GM12878 (cell line): Measurements from ENCODE around the gene IVD. TPM values are rescaled to one million over a fixed set of nuclear protein-coding genes. Genes with fewer than 3 reads are reported as not detected.

ENCODE experiments used
- ATAC-seq: fragments of 200-7000 bp; cut with Tn5 transposase; 3 replicates; pipeline ENCODE4 v1.9.1; 2020; ENCODE audit warnings: mild to moderate bottlenecking, moderate library complexity
- BruUV-seq: library from RNA; stranded (reverse); fragments of 400-500 nt; replicated peaks from 2 replicates; lab custom pipeline; 2021; lab: Mats Ljungman, UMichigan
- CTCF ChIA-PET: fragments of 300-600 bp; sonication (Branson Sonifier 250); formaldehyde crosslinking; extraction: SDS; loops from one replicate; lab custom pipeline; 2021; ENCODE audit warnings: inconsistent platforms; lab: Yijun Ruan, JAX
- POLR2A ChIA-PET: fragments of 350-600 bp; formaldehyde crosslinking; extraction: SDS; loops from one replicate; lab custom pipeline; 2021; ENCODE audit warnings: inconsistent platforms; lab: Charles Lee
- RAD21 ChIA-PET: fragments of 300-600 bp; sonication (Branson Sonifier 250); formaldehyde crosslinking; loops from one replicate; lab custom pipeline; 2023; ENCODE audit warnings: antibody characterized with exemption; ENCODE audit not compliant: unreplicated experiment; lab: Charles Lee
- SMC1A ChIA-PET: fragments of 300-600 bp; sonication (Branson Sonifier 250); formaldehyde crosslinking; loops from one replicate; lab custom pipeline; 2023; ENCODE audit not compliant: unreplicated experiment, uncharacterized antibody; lab: Charles Lee
- DNase-seq: peaks from one replicate; pipeline ENCODE4 v3.0.0-alpha.2; 2011; ENCODE audit warnings: low read depth, low spot score
- FAIRE-seq: peaks from 3 replicates; lab custom pipeline; 2011; peaks lifted over from hg19 to GRCh38; lab: Jason Lieb, UNC
- H2AFZ ChIP-seq: 2 replicates; pipeline ENCODE4 v1.6.0; 2011; ENCODE audit warnings: low read depth, low read length, control low read depth; ENCODE audit not compliant: control insufficient read depth
- H3K27ac ChIP-seq: 2 replicates; pipeline ENCODE4 v1.5.1; 2011; ENCODE audit warnings: control low read depth; ENCODE audit not compliant: control insufficient read depth, insufficient read depth
- H3K27me3 ChIP-seq, 2 experiments: replicated peaks in 1 of 2; 2 replicates each; pipeline versions ENCODE4 v1.6.0 to v1.6.1; 2011; ENCODE audit warnings: low read length in 1 of 2; ENCODE audit not compliant: control insufficient read depth in 2 of 2, insufficient read depth in 2 of 2
- H3K36me3 ChIP-seq, 2 experiments: 2 replicates each; pipeline ENCODE4 v1.5.1; 2011; ENCODE audit warnings: low read length in 1 of 2; ENCODE audit not compliant: control insufficient read depth in 2 of 2, insufficient read depth in 2 of 2
- H3K4me1 ChIP-seq: 2 replicates; pipeline ENCODE4 v1.6.1; 2011; ENCODE audit warnings: mild to moderate bottlenecking, low read length, moderate library complexity, mixed read lengths; ENCODE audit not compliant: control insufficient read depth, insufficient read depth
- H3K4me2 ChIP-seq: 2 replicates; pipeline ENCODE4 v1.6.0; 2011; ENCODE audit warnings: control low read depth; ENCODE audit not compliant: control insufficient read depth, insufficient read depth
- H3K4me3 ChIP-seq: fragments of 200-600 bp; sonication (generic); 2 replicates; pipeline ENCODE4 v1.5.1; 2016
- H3K79me2 ChIP-seq: 2 replicates; pipeline ENCODE4 v1.6.0; 2011; ENCODE audit warnings: low read length; ENCODE audit not compliant: control insufficient read depth, insufficient read depth
- H3K9ac ChIP-seq: 2 replicates; pipeline ENCODE4 v1.8.0; 2011; ENCODE audit warnings: low read length, control low read depth, mixed read lengths; ENCODE audit not compliant: control insufficient read depth, insufficient read depth
- H3K9me3 ChIP-seq: replicated peaks from 3 replicates; pipeline ENCODE4 v1.5.1; 2011; ENCODE audit warnings: mild to moderate bottlenecking, low read length; ENCODE audit not compliant: control insufficient read depth, insufficient read depth
- H4K20me1 ChIP-seq: 2 replicates; pipeline ENCODE4 v1.6.0; 2011; ENCODE audit not compliant: control insufficient read depth, insufficient read depth
- CBX5 ChIP-seq: sonication (generic); IDR thresholded peaks from 2 replicates; pipeline ENCODE4 v1.6.1; 2016; ENCODE audit warnings: low read depth, moderate library complexity, mild to moderate bottlenecking, inconsistent platforms
- CHD4 ChIP-seq: fragments of 200-600 bp; sonication (generic); IDR thresholded peaks from 2 replicates; pipeline ENCODE4 v1.6.1; 2016; ENCODE audit warnings: mild to moderate bottlenecking
- ETV6 ChIP-seq, 2 experiments: fragments of 450-650 bp in 1 of 2; IDR thresholded peaks in 1 of 2; conservative IDR thresholded peaks in 1 of 2; 2 replicates each; pipeline ENCODE4 v1.6.1; 2014; ENCODE audit warnings: antibody characterized with exemption in 1 of 2, borderline replicate concordance in 1 of 2, low read depth in 1 of 2, mild to moderate bottlenecking in 1 of 2, moderate library complexity in 1 of 2
- RAD21 ChIP-seq: IDR thresholded peaks from 2 replicates; pipeline ENCODE4 v1.6.1; 2011; ENCODE audit warnings: mild to moderate bottlenecking, low read depth, low read length, moderate library complexity; ENCODE audit not compliant: insufficient read depth
- WGBS: methylation state at CpG from one replicate; pipeline ENCODE4 v1.1.6; 2016; ENCODE audit warnings: low lambda C conversion rate; ENCODE audit not compliant: insufficient replicate concordance, insufficient coverage; ENCODE audit errors: missing lambda C conversion rate; 5-methylcytosine and 5-hydroxymethylcytosine counted together
- in situ Hi-C: fragments of 300-500 bp; cut with MboI; formaldehyde crosslinking; loops from 9 replicates; pipeline ENCODE4 v1.14.3; 2018; ENCODE audit warnings: mixed read lengths
- intact Hi-C: fragments of 100-400 bp; cut with micrococcal nuclease; formaldehyde crosslinking; loops from one replicate; pipeline ENCODE4 v1.14.2; 2022; ENCODE audit not compliant: unreplicated experiment
- polyA plus RNA-seq, 11 experiments: library from polyadenylated mRNA; depleted of rRNA in 4 of 11; unstranded in 6 of 11; stranded (reverse) in 5 of 11; fragments of >200 nt; fragmentation: Nextera tagmentation in 4 of 11; fragmentation: Illumina TruSeq in 1 of 11; extraction: Ambion mirVana in 4 of 11; extraction: Trizol in 1 of 11; gene quantifications; 1 replicate in 1 of 11; 2 replicates in 10 of 11; pipeline versions ENCODE4 v1.2.1 to v1.2.3, GENCODE V29; 2011 to 2016; ENCODE audit warnings: inconsistent platforms in 2 of 11, missing spikeins in 2 of 11, low read depth in 1 of 11
- total RNA-seq, 4 experiments: library from RNA; depleted of rRNA in 3 of 4; stranded (reverse); fragments of >200 nt in 3 of 4; fragmentation: Illumina TruSeq in 1 of 4; extraction: Trizol in 1 of 4; gene quantifications; 2 replicates each; pipeline versions ENCODE4 v1.2.1 to v1.2.3, GENCODE V29; 2013 to 2021

Gene IVD
- total and polyA plus RNA-seq, 10 of the 15 experiments (the other 5 are each of a cell fraction or from before 2014, with no cell fraction given) = 5.3 to 59.8 (median 45.7) TPM

DNA sequence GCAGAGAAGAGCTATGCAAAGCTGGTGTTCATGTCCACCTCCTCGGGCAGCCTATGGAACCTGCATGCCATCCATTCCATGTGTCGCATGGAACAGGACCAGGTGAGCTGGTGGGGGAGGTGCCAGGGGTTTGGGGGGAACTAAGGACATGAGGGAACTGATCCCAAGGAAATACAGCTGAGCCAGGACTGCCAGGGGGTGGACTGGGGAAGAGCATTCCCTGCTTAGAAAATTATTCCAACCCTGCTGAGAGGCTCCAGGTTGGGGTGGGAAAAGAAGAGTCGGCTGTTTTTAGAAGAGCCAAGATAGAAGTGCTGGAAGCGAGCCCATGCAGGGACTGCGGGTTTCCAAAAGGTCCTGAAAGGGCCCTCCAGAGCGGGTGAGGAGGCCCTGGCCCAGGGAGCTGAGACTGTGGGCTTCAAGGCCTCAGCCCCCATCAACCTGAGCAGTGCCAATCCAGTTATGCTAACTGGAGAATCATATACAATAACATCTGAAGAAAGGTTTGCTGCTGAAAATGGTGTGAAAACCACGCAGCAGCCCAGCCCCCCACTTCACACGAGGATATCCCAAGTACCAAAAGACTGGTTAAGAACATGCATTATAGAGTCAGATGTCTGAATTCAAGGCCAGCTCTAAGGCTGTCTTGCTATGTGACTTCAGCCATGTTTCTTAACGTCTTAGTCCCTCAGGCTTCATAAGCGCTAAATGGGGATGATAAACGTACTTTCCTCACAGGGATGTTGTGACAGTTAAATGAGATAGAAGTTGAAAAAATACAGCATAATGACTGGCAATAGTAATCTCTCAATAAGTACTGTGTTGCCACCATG is 39.8 kb upstream of the IVD start:
- BruUV-seq = no TSS peak
- no peak for TF ChIP-seq RAD21
- TF ChIP-seq ETV6 (conservative IDR thresholded peaks at IDR 0.05 in 1 of 2, IDR thresholded peaks at IDR 0.05 in 1 of 2; ENCODE audit: borderline replicate concordance in 1 of 2, low read depth in 1 of 2) = no peak
- no peak for TF ChIP-seq CHD4
- no peak for TF ChIP-seq CBX5
- SMC1A ChIA-PET = interaction anchor here (0.8 to 1.3 kb wide), 3 partner anchors 10 to 24 kb away, joined by 3 to 5 read pairs (median 4); partner anchors contain the start of gene KNSTRN

More for the DNA sequence above, 39.8 kb upstream of the IVD start:
- Histone ChIP-seq H3K4me1 (peaks cover 8% of the 10 kb centered on the region), H3K27me3 (peaks cover 0 to 2% of the 10 kb centered on the region in 2 experiments; a peak in 3 of 4 replicates), H4K20me1 (no peaks in the 10 kb centered on the region), H3K36me3 (no peaks in the 10 kb centered on the region), H3K9ac (no peak overlapping the region), H3K79me2 (no peaks in the 10 kb centered on the region), H3K9me3 (no peaks in the 10 kb centered on the region), H3K4me3 (no peak overlapping the region), H3K4me2 (no peak overlapping the region), H3K27ac (no peak overlapping the region), H2AFZ (no peak overlapping the region)
- ChIA-PET POLR2A (interaction anchor here (0.5 kb wide), 1 partner anchor 60 kb away, joined by 3 read pairs; no protein-coding TSS in a partner anchor), CTCF (interaction anchor here (0.7 to 7.5 kb wide), 11 partner anchors 12 to 141 kb away, joined by 3 to 58 read pairs (median 4); partner anchors contain the start of genes CCDC9B and IVD), RAD21 (interaction anchor here (1.2 to 1.4 kb wide), 2 partner anchors 21 to 42 kb away, joined by 3 to 4 read pairs; no protein-coding TSS in a partner anchor)
- in situ Hi-C loops = no loop called here
- FAIRE-seq (no peak), ATAC-seq (no peak), DNase-seq (no peak)
- 43% methylated on average over 11 of the region's 11 CpGs for WGBS
- intact Hi-C loops = no loop called here
